K562 (cell line): ENCODE data around the gene CNR2. TPM values are rescaled to one million over a fixed set of nuclear protein-coding genes. Genes with fewer than 3 reads are reported as not detected.

Source experiments
- ATAC-seq: fragments of 200-7000 bp; cut with Tn5 transposase; 3 replicates; pipeline ENCODE4 v1.9.1; 2020; ENCODE audit warnings: moderate library complexity
- BruUV-seq: library from RNA; stranded (reverse); fragments of 400-500 nt; replicated peaks from 2 replicates; lab custom pipeline; 2021; lab: Mats Ljungman, UMichigan
- CTCF ChIA-PET: fragments of 300-600 bp; formaldehyde crosslinking; extraction: SDS; loops from one replicate; lab custom pipeline; 2021; ENCODE audit warnings: low intra/inter-chr PET ratio; lab: Yijun Ruan, JAX
- POLR2A ChIA-PET: fragments of 300-600, 350-650 bp; sonication (Branson Sonifier 250); formaldehyde crosslinking; extraction: SDS; loops from one replicate; lab custom pipeline; 2021; ENCODE audit warnings: antibody characterized with exemption, inconsistent platforms; lab: Yijun Ruan, JAX
- DNase-seq, 4 experiments: peaks; one replicate each; pipeline versions ENCODE4 v3.0.0 to v3.0.0-alpha.2; 2011 to 2018; ENCODE audit warnings: low spot score in 3 of 4, mixed read lengths in 3 of 4; ENCODE audit errors: extremely low read depth in 1 of 4
- FAIRE-seq: peaks from 2 replicates; lab custom pipeline; 2011; peaks lifted over from hg19 to GRCh38; lab: Jason Lieb, UNC
- H2AFZ ChIP-seq: 2 replicates; pipeline ENCODE4 v1.6.0; 2011; ENCODE audit warnings: low read depth, low read length, control low read depth, inconsistent platforms
- H3K27ac ChIP-seq: fragments of 200-600 bp; 3 replicates; pipeline ENCODE4 v1.8.0; 2011; ENCODE audit warnings: low read depth, mild to moderate bottlenecking, control low read depth, inconsistent platforms, low read length, moderate library complexity, mixed read lengths; ENCODE audit errors: extremely low read depth
- H3K27me3 ChIP-seq, 2 experiments: fragments of 300-600 bp in 1 of 2; 2 replicates in 1 of 2; 3 replicates in 1 of 2; pipeline versions ENCODE4 v1.6.0 to v1.8.0; 2011; ENCODE audit warnings: inconsistent platforms in 2 of 2, low read length in 2 of 2, mild to moderate bottlenecking in 1 of 2, mixed read lengths in 1 of 2, moderate library complexity in 1 of 2; ENCODE audit not compliant: control insufficient read depth in 2 of 2, insufficient read depth in 2 of 2
- H3K36me3 ChIP-seq: fragments of 300-600 bp; 3 replicates; pipeline ENCODE4 v1.8.0; 2011; ENCODE audit warnings: mild to moderate bottlenecking, low read length, inconsistent platforms; ENCODE audit not compliant: control insufficient read depth, insufficient read depth
- H3K4me1 ChIP-seq, 2 experiments: fragments of 200-600 bp in 1 of 2; replicated peaks in 1 of 2; 2 replicates in 1 of 2; 3 replicates in 1 of 2; pipeline versions ENCODE4 v1.5.1 to v1.8.0; 2011; ENCODE audit warnings: inconsistent platforms in 2 of 2, low read length in 2 of 2, mild to moderate bottlenecking in 1 of 2, mixed read lengths in 1 of 2, moderate library complexity in 1 of 2; ENCODE audit not compliant: control insufficient read depth in 2 of 2, insufficient read depth in 2 of 2
- H3K4me2 ChIP-seq: 2 replicates; pipeline ENCODE4 v1.6.1; 2011; ENCODE audit warnings: low read length, control low read depth, inconsistent platforms, mixed read lengths; ENCODE audit not compliant: insufficient read depth
- H3K4me3 ChIP-seq: fragments of 200-600 bp; sonication (generic), shearing (Covaris generic); 2 replicates; pipeline ENCODE4 v1.5.1; 2016; ENCODE audit warnings: control low read depth, inconsistent platforms
- H3K79me2 ChIP-seq: fragments of 200-600 bp; 3 replicates; pipeline ENCODE4 v1.8.0; 2011; ENCODE audit warnings: low read length, inconsistent platforms; ENCODE audit not compliant: control insufficient read depth, insufficient read depth
- H3K9ac ChIP-seq, 2 experiments: 2 replicates each; pipeline versions ENCODE4 v1.6.0 to v1.6.1; 2011; ENCODE audit warnings: low read depth in 2 of 2, low read length in 2 of 2, control low read depth in 1 of 2, inconsistent platforms in 1 of 2, mild to moderate bottlenecking in 1 of 2, mixed read lengths in 1 of 2; ENCODE audit not compliant: insufficient read depth in 1 of 2
- H3K9me1 ChIP-seq: one replicate; pipeline ENCODE4 v1.6.0; 2011; ENCODE audit warnings: inconsistent platforms, mild to moderate bottlenecking, low read length, moderate library complexity; ENCODE audit not compliant: control insufficient read depth, insufficient read depth
- H3K9me3 ChIP-seq: replicated peaks from 2 replicates; pipeline ENCODE4 v1.5.1; 2011; ENCODE audit warnings: low read depth, low read length, inconsistent platforms; ENCODE audit not compliant: control insufficient read depth, insufficient read depth
- H4K20me1 ChIP-seq: replicated peaks from 2 replicates; pipeline ENCODE4 v1.6.1; 2011; ENCODE audit warnings: low read length, inconsistent platforms, mixed read lengths; ENCODE audit not compliant: control insufficient read depth, insufficient read depth
- ATF6 ChIP-seq: sonication (generic); formaldehyde crosslinking; IDR thresholded peaks from 2 replicates; pipeline ENCODE4 v1.4.0; 2020; ENCODE audit warnings: mild to moderate bottlenecking, missing genetic modification reagents
- EGR1 ChIP-seq: fragments of 450-650 bp; conservative IDR thresholded peaks from 2 replicates; pipeline ENCODE4 v1.6.1; 2017; ENCODE audit warnings: mild to moderate bottlenecking
- EP400 ChIP-seq: fragments of 450-650 bp; IDR thresholded peaks from 2 replicates; pipeline ENCODE4 v1.6.1; 2017; ENCODE audit warnings: antibody characterized with exemption, mild to moderate bottlenecking, moderate library complexity
- ESRRA ChIP-seq: fragments of 450-650 bp; IDR thresholded peaks from 2 replicates; pipeline ENCODE4 v1.6.1; 2014; ENCODE audit warnings: low read depth, mild to moderate bottlenecking, moderate library complexity, borderline replicate concordance
- GTF2A2 ChIP-seq: IDR thresholded peaks from 2 replicates; pipeline ENCODE4 v1.6.1; 2016; ENCODE audit warnings: mild to moderate bottlenecking, missing genetic modification characterization, missing compliant biosample characterization
- OTX1 ChIP-seq: fragments of 450-650 bp; formaldehyde crosslinking; IDR thresholded peaks from 2 replicates; pipeline ENCODE4 v1.4.0; 2022; ENCODE audit warnings: mild to moderate bottlenecking
- SMAD2 ChIP-seq: fragments of 150-350 bp; IDR thresholded peaks from 2 replicates; pipeline ENCODE4 v1.6.1; 2014; ENCODE audit warnings: low read depth, mild to moderate bottlenecking, low read length
- SRSF7 ChIP-seq: fragments of 200-400 bp; formaldehyde crosslinking; optimal IDR thresholded peaks from 2 replicates; pipeline ENCODE3; 2017; ENCODE audit warnings: mild to moderate bottlenecking, low read depth, low read length
- ZBED1 ChIP-seq: IDR thresholded peaks from 2 replicates; pipeline ENCODE4 v1.6.1; 2014
- ZBTB2 ChIP-seq: fragments of 450-650 bp; IDR thresholded peaks from 2 replicates; pipeline ENCODE4 v1.6.1; 2016; ENCODE audit warnings: antibody characterized with exemption
- WGBS: fragments of 100-300 bp; shearing (Covaris generic); methylation state at CpG from one replicate; pipeline ENCODE4 v1.1.6; 2016; ENCODE audit warnings: low coverage, mixed read lengths; ENCODE audit not compliant: insufficient coverage; ENCODE audit errors: missing lambda C conversion rate; 5-methylcytosine and 5-hydroxymethylcytosine counted together
- in situ Hi-C: fragments of 300-500 bp; cut with MboI; formaldehyde crosslinking; loops from 4 replicates; pipeline ENCODE4 v1.15.0; 2018; ENCODE audit warnings: inconsistent platforms, mixed read lengths
- intact Hi-C: fragments of 100-400 bp; cut with micrococcal nuclease; formaldehyde crosslinking; loops from 2 replicates; pipeline ENCODE4 v1.14.2; 2022
- polyA plus RNA-seq, 8 experiments: library from polyadenylated mRNA; depleted of rRNA in 4 of 8; stranded (reverse) in 5 of 8; unstranded in 3 of 8; fragments of >200 nt; fragmentation: Nextera tagmentation in 2 of 8; fragmentation: Illumina TruSeq in 1 of 8; extraction: Ambion mirVana in 2 of 8; extraction: Trizol in 1 of 8; gene quantifications; 2 replicates each; pipeline versions ENCODE4 v1.2.1 to v1.2.3, GENCODE V29; 2011 to 2014; ENCODE audit warnings: inconsistent platforms in 1 of 8, missing spikeins in 1 of 8
- total RNA-seq, 7 experiments: library from RNA; depleted of rRNA in 6 of 7; stranded (reverse); fragments of >200 nt in 6 of 7; fragmentation: Illumina TruSeq in 2 of 7; extraction: Trizol in 2 of 7; gene quantifications; 2 replicates each; pipeline versions ENCODE4 v1.2.1 to v1.2.3, GENCODE V29; 2011 to 2021; ENCODE audit warnings: low replicate concordance in 1 of 7

Gene CNR2
- total and polyA plus RNA-seq, 9 of the 15 experiments (the other 6 are each of a cell fraction or from before 2014, with no cell fraction given) = not detected

GRCh38 chr1:23911921-23912320, 1.2 kb downstream of the CNR2 start:
- Histone ChIP-seq H3K4me2 (no peak overlapping the region), H3K79me2 (no peaks in the 10 kb centered on the region), H3K27ac (no peak overlapping the region), H2AFZ (no peak overlapping the region; the same call in 1 of the 2 replicates), H4K20me1 (no peaks in the 10 kb centered on the region), H3K9me1 (no peaks in the 10 kb centered on the region), H3K9ac (no peak overlapping the region), H3K4me3 (no peak overlapping the region), H3K4me1 (peaks cover 44 to 56% of the 10 kb centered on the region in 2 experiments), H3K36me3 (no peaks in the 10 kb centered on the region), H3K9me3 (no peaks in the 10 kb centered on the region), H3K27me3 (no peaks in the 10 kb centered on the region)
- TF ChIP-seq ZBTB2 = no peak
- TF ChIP-seq OTX1 (CRISPR knock-in tag) = no peak
- no peak for TF ChIP-seq SRSF7
- TF ChIP-seq ESRRA = no peak
- no peak for TF ChIP-seq EP400
- TF ChIP-seq EGR1 = no peak
- TF ChIP-seq ATF6 = no peak
- TF ChIP-seq SMAD2 = no peak
- no peak for TF ChIP-seq ZBED1
- no peak for TF ChIP-seq GTF2A2
- intact Hi-C loops = no loop called here
- FAIRE-seq = no peak
- CTCF ChIA-PET = no interaction called here
- ATAC-seq = no peak
- BruUV-seq = no TSS peak
- in situ Hi-C loops = no loop called here
- no peak for DNase-seq
- 82% methylated on average over 8 of the region's 8 CpGs for WGBS
- POLR2A ChIA-PET = interaction anchor here (0.9 to 1.3 kb wide), 2 partner anchors 16 to 61 kb away, joined by 4 to 5 read pairs; no protein-coding TSS in a partner anchor
